22Rv1 (cell line): ENCODE data around the gene PIK3CD.

Experiments used
- ZFX ChIP-seq: fragments of 450-650 bp; IDR thresholded peaks from 2 replicates; pipeline ENCODE4 v1.6.1; 2017; ENCODE audit warnings: antibody characterized with exemption, borderline replicate concordance
- TF ChIP-seq, protein P1 (sequence below): fragments of 450-650 bp; IDR thresholded peaks from 2 replicates; pipeline ENCODE4 v1.5.1; 2017; ENCODE audit warnings: mild to moderate bottlenecking

DNA sequence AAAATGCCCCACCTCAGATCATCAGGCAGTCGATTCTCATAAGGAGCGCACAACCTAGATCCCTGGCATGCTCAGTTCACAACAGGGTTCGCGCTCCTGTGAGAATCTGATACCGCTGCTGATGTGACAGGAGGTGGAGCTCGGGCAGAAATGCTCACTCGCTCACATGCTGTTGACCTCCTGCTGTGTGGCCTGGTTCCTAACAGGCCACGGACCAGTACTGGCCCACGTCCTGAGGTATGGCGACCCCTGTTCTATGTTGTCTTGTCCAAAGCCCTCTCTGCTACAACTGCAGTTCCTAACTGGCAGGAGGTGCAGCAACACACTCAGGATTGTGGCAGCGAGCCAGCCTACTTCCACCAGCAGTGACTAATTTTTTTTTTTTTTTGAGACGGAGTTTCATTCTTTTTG, 101.6 kb downstream of the PIK3CD start:
- TF ChIP-seq, protein P1, sequence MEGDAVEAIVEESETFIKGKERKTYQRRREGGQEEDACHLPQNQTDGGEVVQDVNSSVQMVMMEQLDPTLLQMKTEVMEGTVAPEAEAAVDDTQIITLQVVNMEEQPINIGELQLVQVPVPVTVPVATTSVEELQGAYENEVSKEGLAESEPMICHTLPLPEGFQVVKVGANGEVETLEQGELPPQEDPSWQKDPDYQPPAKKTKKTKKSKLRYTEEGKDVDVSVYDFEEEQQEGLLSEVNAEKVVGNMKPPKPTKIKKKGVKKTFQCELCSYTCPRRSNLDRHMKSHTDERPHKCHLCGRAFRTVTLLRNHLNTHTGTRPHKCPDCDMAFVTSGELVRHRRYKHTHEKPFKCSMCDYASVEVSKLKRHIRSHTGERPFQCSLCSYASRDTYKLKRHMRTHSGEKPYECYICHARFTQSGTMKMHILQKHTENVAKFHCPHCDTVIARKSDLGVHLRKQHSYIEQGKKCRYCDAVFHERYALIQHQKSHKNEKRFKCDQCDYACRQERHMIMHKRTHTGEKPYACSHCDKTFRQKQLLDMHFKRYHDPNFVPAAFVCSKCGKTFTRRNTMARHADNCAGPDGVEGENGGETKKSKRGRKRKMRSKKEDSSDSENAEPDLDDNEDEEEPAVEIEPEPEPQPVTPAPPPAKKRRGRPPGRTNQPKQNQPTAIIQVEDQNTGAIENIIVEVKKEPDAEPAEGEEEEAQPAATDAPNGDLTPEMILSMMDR: no peak
- no peak for TF ChIP-seq ZFX
